Measurements from ENCODE around the gene GTF3A. TPM values are rescaled to one million over a fixed set of nuclear protein-coding genes. Genes with fewer than 3 reads are reported as not detected.

The GTF3A gene
- total RNA-seq, 1 experiment from 2014 or later, result 159 TPM

- Mint-ChIP-seq H3K9me3 (ENCODE audit: unreplicated experiment) (no peaks in the 10 kb centered on the region), H3K36me3 (ENCODE audit: insufficient read depth, unreplicated experiment) (no peaks in the 10 kb centered on the region), H3K4me1 (ENCODE audit: insufficient read depth, unreplicated experiment) (peaks cover 6% of the 10 kb centered on the region), H3K27me3 (ENCODE audit: insufficient read depth, unreplicated experiment) (no peaks in the 10 kb centered on the region), H3K4me3 (ENCODE audit: unreplicated experiment) (no peak overlapping the region), H3K27ac (ENCODE audit: low read depth, unreplicated experiment) (no peak overlapping the region)
- ChIA-PET CTCF (interaction anchor here (0.9 to 1.5 kb wide), 3 partner anchors 10 to 317 kb away, joined by 3 to 4 read pairs (median 3); partner anchors contain the start of gene GTF3A), POLR2A (interaction anchor here (0.9 to 2.9 kb wide), 4 partner anchors 9 to 155 kb away, joined by 3 to 20 read pairs (median 4); partner anchors contain the start of gene MTIF3)
- DNase-seq (ENCODE audit: unreplicated experiment), result peak; percentile 12
- intact Hi-C loops (cut with micrococcal nuclease), result no loop called here
- TF ChIP-seq, protein P1, sequence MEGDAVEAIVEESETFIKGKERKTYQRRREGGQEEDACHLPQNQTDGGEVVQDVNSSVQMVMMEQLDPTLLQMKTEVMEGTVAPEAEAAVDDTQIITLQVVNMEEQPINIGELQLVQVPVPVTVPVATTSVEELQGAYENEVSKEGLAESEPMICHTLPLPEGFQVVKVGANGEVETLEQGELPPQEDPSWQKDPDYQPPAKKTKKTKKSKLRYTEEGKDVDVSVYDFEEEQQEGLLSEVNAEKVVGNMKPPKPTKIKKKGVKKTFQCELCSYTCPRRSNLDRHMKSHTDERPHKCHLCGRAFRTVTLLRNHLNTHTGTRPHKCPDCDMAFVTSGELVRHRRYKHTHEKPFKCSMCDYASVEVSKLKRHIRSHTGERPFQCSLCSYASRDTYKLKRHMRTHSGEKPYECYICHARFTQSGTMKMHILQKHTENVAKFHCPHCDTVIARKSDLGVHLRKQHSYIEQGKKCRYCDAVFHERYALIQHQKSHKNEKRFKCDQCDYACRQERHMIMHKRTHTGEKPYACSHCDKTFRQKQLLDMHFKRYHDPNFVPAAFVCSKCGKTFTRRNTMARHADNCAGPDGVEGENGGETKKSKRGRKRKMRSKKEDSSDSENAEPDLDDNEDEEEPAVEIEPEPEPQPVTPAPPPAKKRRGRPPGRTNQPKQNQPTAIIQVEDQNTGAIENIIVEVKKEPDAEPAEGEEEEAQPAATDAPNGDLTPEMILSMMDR (IDR thresholded peaks at IDR 0.05; ENCODE audit: unreplicated experiment), result no peak
- BruUV-seq (replicated peaks), result no TSS peak
Observed at GRCh38 chr13:27465611-27466010, 41.2 kb downstream of the GTF3A start.

DNA sequence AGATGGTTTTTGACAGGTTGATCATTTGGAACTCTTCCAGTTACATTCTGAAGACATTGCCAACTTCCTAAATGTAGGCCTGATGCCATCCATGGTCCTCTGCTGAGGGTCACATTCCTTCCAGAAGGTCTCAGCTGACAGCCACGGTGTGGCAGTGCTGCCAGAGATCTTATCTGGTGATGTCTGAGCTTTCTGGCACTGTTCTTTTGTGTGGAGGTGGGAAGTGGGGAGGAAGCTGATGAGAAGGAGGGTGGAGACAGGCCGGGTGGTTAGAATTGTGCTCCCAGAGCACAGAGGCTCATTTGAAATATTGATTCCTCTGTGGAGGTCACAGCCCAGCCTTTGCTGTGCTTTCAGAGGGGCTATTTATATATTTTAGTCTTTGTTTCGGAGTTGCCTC is 42.1 kb downstream of the GTF3A start:
- no peak overlapping the region for H3K4me3 Mint-ChIP-seq (ENCODE audit: unreplicated experiment)
- H3K36me3 Mint-ChIP-seq (ENCODE audit: insufficient read depth, unreplicated experiment), result no peaks in the 10 kb centered on the region
- CTCF ChIA-PET, result interaction anchor here (1.5 kb wide), 1 partner anchor 9 kb away, joined by 4 read pairs; no protein-coding TSS in a partner anchor
- H3K4me1 Mint-ChIP-seq (ENCODE audit: insufficient read depth, unreplicated experiment), result peaks cover 6% of the 10 kb centered on the region
- H3K9me3 Mint-ChIP-seq (ENCODE audit: unreplicated experiment), result no peaks in the 10 kb centered on the region
- DNase-seq (ENCODE audit: unreplicated experiment), result no peak
- H3K27ac Mint-ChIP-seq (ENCODE audit: low read depth, unreplicated experiment), result no peak overlapping the region
- intact Hi-C loops (cut with micrococcal nuclease), result no loop called here
- H3K27me3 Mint-ChIP-seq (ENCODE audit: insufficient read depth, unreplicated experiment), result no peaks in the 10 kb centered on the region
- TF ChIP-seq, protein P1 (IDR thresholded peaks at IDR 0.05; ENCODE audit: unreplicated experiment), result no peak
- BruUV-seq (replicated peaks), result no TSS peak
- POLR2A ChIA-PET, result interaction anchor here (1.6 to 2.9 kb wide), 2 partner anchors 10 to 16 kb away, joined by 5 to 20 read pairs; partner anchors contain the start of gene MTIF3

- Mint-ChIP-seq H3K9me3 (ENCODE audit: unreplicated experiment) (no peaks in the 10 kb centered on the region), H3K27ac (ENCODE audit: low read depth, unreplicated experiment) (no peak overlapping the region), H3K4me1 (ENCODE audit: insufficient read depth, unreplicated experiment) (peaks cover 6% of the 10 kb centered on the region), H3K4me3 (ENCODE audit: unreplicated experiment) (no peak overlapping the region), H3K36me3 (ENCODE audit: insufficient read depth, unreplicated experiment) (no peaks in the 10 kb centered on the region), H3K27me3 (ENCODE audit: insufficient read depth, unreplicated experiment) (no peaks in the 10 kb centered on the region)
- intact Hi-C loops (cut with micrococcal nuclease), result no loop called here
- TF ChIP-seq, protein P1 (IDR thresholded peaks at IDR 0.05; ENCODE audit: unreplicated experiment), result no peak
- CTCF ChIA-PET, result no interaction called here
- POLR2A ChIA-PET, result interaction anchor here (0.8 to 1.1 kb wide), 2 partner anchors 14 to 19 kb away, joined by 4 read pairs; no protein-coding TSS in a partner anchor
- no peak for DNase-seq (ENCODE audit: unreplicated experiment)
- BruUV-seq (replicated peaks), result no TSS peak
Observed at GRCh38 chr13:27470075-27470820, 45.8 kb downstream of the GTF3A start.

DNA sequence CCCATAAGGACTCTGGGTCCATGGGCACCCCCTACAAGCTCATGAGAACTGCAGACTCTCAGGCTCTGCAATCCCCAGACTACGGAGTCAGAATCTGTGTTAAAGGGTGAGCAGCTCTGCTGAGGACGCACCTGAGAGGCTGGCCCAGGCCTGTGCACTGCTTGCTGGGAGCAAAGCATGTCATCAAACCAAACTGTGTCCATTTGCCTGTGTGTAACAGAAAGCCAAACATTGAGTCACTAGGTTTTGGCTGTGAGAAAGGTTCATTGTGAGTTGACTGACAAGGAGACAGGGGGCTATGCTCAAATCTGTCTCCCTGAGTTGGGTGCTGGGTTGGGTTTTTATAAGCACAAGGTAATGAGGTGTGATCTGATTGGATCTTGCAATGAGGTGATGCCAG is 48.0 kb downstream of the GTF3A start:
- H3K4me3 Mint-ChIP-seq (ENCODE audit: unreplicated experiment), result no peak overlapping the region
- no peaks in the 10 kb centered on the region for H3K27me3 Mint-ChIP-seq (ENCODE audit: insufficient read depth, unreplicated experiment)
- H3K4me1 Mint-ChIP-seq (ENCODE audit: insufficient read depth, unreplicated experiment), result peaks cover 8% of the 10 kb centered on the region
- TF ChIP-seq, protein P1 (IDR thresholded peaks at IDR 0.05; ENCODE audit: unreplicated experiment), result no peak
- POLR2A ChIA-PET, result no interaction called here
- CTCF ChIA-PET, result interaction anchor here (1.1 kb wide), 1 partner anchor 354 kb away, joined by 3 read pairs; no protein-coding TSS in a partner anchor
- intact Hi-C loops (cut with micrococcal nuclease), result no loop called here
- H3K27ac Mint-ChIP-seq (ENCODE audit: low read depth, unreplicated experiment), result no peak overlapping the region
- no TSS peak for BruUV-seq (replicated peaks)
- H3K9me3 Mint-ChIP-seq (ENCODE audit: unreplicated experiment), result no peaks in the 10 kb centered on the region
- DNase-seq (ENCODE audit: unreplicated experiment), result no peak
- H3K36me3 Mint-ChIP-seq (ENCODE audit: insufficient read depth, unreplicated experiment), result no peaks in the 10 kb centered on the region
